GM19238 (cell line): ENCODE data around the gene DNAH9.

ENCODE experiments used
- DNase-seq: peaks from one replicate; pipeline ENCODE4 v3.0.0; 2011; ENCODE audit warnings: low spot score; ENCODE audit not compliant: insufficient read length

The DNAH9 gene

GRCh38 chr17:11598274-11599221 lies at the start of gene DNAH9:
TSS of gene DNAH9 (plus strand) at chr17:11598470. CDS start at chr17:11598499, 29 bp downstream.
- DNase-seq = no peak

GRCh38 chr17:11550431-11550830 lies 47.8 kb upstream of the DNAH9 start:
- no peak for DNase-seq

- no peak for DNase-seq
Measured at GRCh38 chr17:11551442-11551841, 46.8 kb upstream of the DNAH9 start.

- no peak for DNase-seq
Measured at GRCh38 chr17:11553135-11553534, 45.1 kb upstream of the DNAH9 start.

- DNase-seq = no peak
Measured at GRCh38 chr17:11554042-11554441, 44.2 kb upstream of the DNAH9 start.

GRCh38 chr17:11554542-11554941 lies 43.7 kb upstream of the DNAH9 start:
- DNase-seq = no peak

- DNase-seq = no peak
Measured at GRCh38 chr17:11555530-11555929, 42.7 kb upstream of the DNAH9 start.

- no peak for DNase-seq
Measured at GRCh38 chr17:11557727-11558452, 40.4 kb upstream of the DNAH9 start.

GRCh38 chr17:11558681-11559234 lies 39.5 kb upstream of the DNAH9 start:
- no peak for DNase-seq

GRCh38 chr17:11559601-11560000 lies 38.7 kb upstream of the DNAH9 start:
- DNase-seq = no peak

- DNase-seq = no peak
Measured at GRCh38 chr17:11561281-11561680, 37.0 kb upstream of the DNAH9 start.

- DNase-seq = no peak
Measured at GRCh38 chr17:11561702-11562101, 36.6 kb upstream of the DNAH9 start.

- no peak for DNase-seq
Measured at GRCh38 chr17:11564589-11565380, 33.5 kb upstream of the DNAH9 start.

- no peak for DNase-seq
Measured at GRCh38 chr17:11565591-11565990, 32.7 kb upstream of the DNAH9 start.

- DNase-seq = no peak
Measured at GRCh38 chr17:11578998-11579397, 19.3 kb upstream of the DNAH9 start.

- no peak for DNase-seq
Measured at GRCh38 chr17:11580677-11581076, 17.6 kb upstream of the DNAH9 start.

- DNase-seq = no peak
Measured at GRCh38 chr17:11582217-11582616, 16.1 kb upstream of the DNAH9 start.

- DNase-seq = no peak
Measured at GRCh38 chr17:11583306-11583992, 14.8 kb upstream of the DNAH9 start.

- DNase-seq = no peak
Measured at GRCh38 chr17:11589716-11590115, 8.6 kb upstream of the DNAH9 start.

GRCh38 chr17:11601661-11602060 lies 3.4 kb downstream of the DNAH9 start:
- no peak for DNase-seq

- DNase-seq = no peak
Measured at GRCh38 chr17:11608396-11608795, 10.1 kb downstream of the DNAH9 start.
